Liver (tissue), 9 donors: ENCODE results near the gene HAND1. TPM values are rescaled to one million over a fixed set of nuclear protein-coding genes. Genes with fewer than 3 reads are reported as not detected.

ENCODE experiments used
- DNase-seq: peaks from one replicate; pipeline ENCODE4 v3.0.0-alpha.2; 2017; ENCODE audit warnings: low spot score
- H3K27ac ChIP-seq, 2 donors: one replicate each; pipeline ENCODE4 v1.7.0; 2013; ENCODE audit warnings: inconsistent platforms in 2 of 2, low read length in 2 of 2, control low read depth in 1 of 2, low read depth in 1 of 2, mild to moderate bottlenecking in 1 of 2
- H3K27me3 ChIP-seq, 4 donors: one replicate each; pipeline versions ENCODE4 v1.6.1 to v1.7.0; 2013; ENCODE audit warnings: low read length in 3 of 4, inconsistent platforms in 1 of 4, mild to moderate bottlenecking in 1 of 4, moderate library complexity in 1 of 4; ENCODE audit not compliant: control insufficient read depth in 4 of 4, insufficient read depth in 4 of 4
- H3K36me3 ChIP-seq, 4 donors: one replicate each; pipeline versions ENCODE4 v1.6.1 to v1.7.0; 2013; ENCODE audit warnings: low read length in 3 of 4, mild to moderate bottlenecking in 3 of 4, low read depth in 1 of 4, moderate library complexity in 1 of 4; ENCODE audit not compliant: control insufficient read depth in 4 of 4, insufficient read depth in 3 of 4
- H3K4me1 ChIP-seq, 4 donors: one replicate each; pipeline versions ENCODE4 v1.6.1 to v1.7.0; 2013; ENCODE audit warnings: low read length in 3 of 4, mild to moderate bottlenecking in 3 of 4, moderate library complexity in 1 of 4; ENCODE audit not compliant: control insufficient read depth in 4 of 4, insufficient read depth in 4 of 4
- H3K4me3 ChIP-seq, 3 donors: one replicate each; pipeline versions ENCODE4 v1.6.1 to v1.7.0; 2013; ENCODE audit warnings: low read length in 3 of 3, control low read depth in 1 of 3, low read depth in 1 of 3, mild to moderate bottlenecking in 1 of 3
- H3K9ac ChIP-seq, 2 donors: one replicate each; pipeline ENCODE4 v1.7.0; 2013; ENCODE audit warnings: low read length in 2 of 2, mild to moderate bottlenecking in 2 of 2, moderate library complexity in 2 of 2, control low read depth in 1 of 2, low read depth in 1 of 2
- H3K9me3 ChIP-seq, 4 donors: one replicate each; pipeline versions ENCODE4 v1.6.1 to v1.7.0; 2013; ENCODE audit warnings: low read length in 3 of 4; ENCODE audit not compliant: control insufficient read depth in 4 of 4
- EGR1 ChIP-seq, 2 donors: IDR thresholded peaks; 2 replicates each; pipeline ENCODE4 v1.6.1; 2016 to 2018; ENCODE audit warnings: antibody characterized with exemption in 2 of 2, low read depth in 2 of 2
- FOXA2 ChIP-seq: IDR thresholded peaks from 2 replicates; pipeline ENCODE4 v1.6.1; 2016; ENCODE audit warnings: antibody characterized with exemption
- HNF4A ChIP-seq, 2 donors: conservative IDR thresholded peaks; 2 replicates each; pipeline ENCODE4 v1.6.1; 2016; ENCODE audit warnings: antibody characterized with exemption in 2 of 2, mild to moderate bottlenecking in 2 of 2
- HNF4G ChIP-seq: IDR thresholded peaks from 2 replicates; pipeline ENCODE4 v1.6.1; 2016; ENCODE audit warnings: antibody characterized with exemption
- JUND ChIP-seq, 2 donors: IDR thresholded peaks; 2 replicates each; pipeline ENCODE4 v1.6.1; 2016; ENCODE audit warnings: antibody characterized with exemption in 2 of 2
- NR2F2 ChIP-seq: IDR thresholded peaks from 2 replicates; pipeline ENCODE4 v1.6.1; 2016; ENCODE audit warnings: antibody characterized with exemption
- RAD21 ChIP-seq, 2 donors: IDR thresholded peaks; 2 replicates each; pipeline ENCODE4 v1.6.1; 2016; ENCODE audit warnings: antibody characterized with exemption in 2 of 2, mild to moderate bottlenecking in 2 of 2
- REST ChIP-seq: IDR thresholded peaks from 2 replicates; pipeline ENCODE4 v1.6.1; 2016; ENCODE audit warnings: antibody characterized with exemption, mild to moderate bottlenecking
- RXRA ChIP-seq, 2 donors: IDR thresholded peaks; 2 replicates each; pipeline ENCODE4 v1.6.1; 2017 to 2018; ENCODE audit warnings: antibody characterized with exemption in 2 of 2, mild to moderate bottlenecking in 1 of 2
- SP1 ChIP-seq: IDR thresholded peaks from 2 replicates; pipeline ENCODE4 v1.6.1; 2018; ENCODE audit warnings: antibody characterized with exemption, mild to moderate bottlenecking
- TAF1 ChIP-seq: conservative IDR thresholded peaks from 2 replicates; pipeline ENCODE4 v1.6.1; 2016; ENCODE audit warnings: antibody characterized with exemption, mild to moderate bottlenecking
- YY1 ChIP-seq: IDR thresholded peaks from 2 replicates; pipeline ENCODE4 v1.6.1; 2016; ENCODE audit warnings: antibody characterized with exemption, mild to moderate bottlenecking
- WGBS: extraction: QIAGEN DNeasy Blood & Tissue Kit; methylation state at CpG from one replicate; pipeline ENCODE4 v1.1.7; 2013; 5-methylcytosine and 5-hydroxymethylcytosine counted together
- polyA plus RNA-seq, 2 donors: library from polyadenylated mRNA; stranded (reverse) in 1 of 2; unstranded in 1 of 2; fragments of 200-250 nt in 1 of 2; fragments of >200 nt in 1 of 2; fragmentation: Nextera tagmentation in 1 of 2; extraction: Ambion mirVana in 1 of 2; gene quantifications; one replicate each; pipeline versions ENCODE4 v1.2.1 to v1.2.3, GENCODE V29; 2013 to 2015
- total RNA-seq, 2 donors: library from RNA; depleted of rRNA; stranded (reverse); fragments of >200 nt; gene quantifications; one replicate each; pipeline ENCODE4 v1.2.3, GENCODE V29; 2014
- TF ChIP-seq, protein P1 (sequence below): IDR thresholded peaks from 2 replicates; pipeline ENCODE4 v1.6.1; 2016; ENCODE audit warnings: antibody characterized with exemption
- TF ChIP-seq, protein P2 (sequence below): fragments of 150-350 bp; IDR thresholded peaks from 2 replicates; pipeline ENCODE4 v1.5.1; 2017; ENCODE audit warnings: improper control_type of control experiment, low read depth, low read length; ENCODE audit not compliant: missing input control
- TF ChIP-seq, protein P3 (sequence below): IDR thresholded peaks from 2 replicates; pipeline ENCODE4 v1.6.1; 2016; ENCODE audit warnings: antibody characterized with exemption
- donor health status: healthy.
- donor health status: healthy.
- donor health status: healthy.
- donor health status: healthy.
- donor health status: healthy.

HAND1 gene
- total and polyA plus RNA-seq, 4 donors: not detected

GRCh38 chr5:154498591-154498990 is 20.6 kb upstream of the HAND1 start:
- peaks cover 0 to 3% (median 2%) of the 10 kb centered on the region in 4 donors for H3K27me3 ChIP-seq
- H3K4me1 ChIP-seq: no peaks in the 10 kb centered on the region
- 82% methylated on average over 1 of the region's 1 CpG for WGBS

More at GRCh38 chr5:154498591-154498990, 20.6 kb upstream of the HAND1 start:
- Histone ChIP-seq H3K27ac (no peak overlapping the region), H3K4me3 (no peak overlapping the region), H3K36me3 (no peaks in the 10 kb centered on the region), H3K9me3 (peaks cover 0 to 2% (median 0%) of the 10 kb centered on the region in 4 donors), H3K9ac (no peak overlapping the region)
- no peak for DNase-seq
- TF ChIP-seq JUND (IDR thresholded peaks at IDR 0.05): no peak
- TF ChIP-seq HNF4G: no peak
- no peak for TF ChIP-seq RAD21 (IDR thresholded peaks at IDR 0.05)
- no peak for TF ChIP-seq TAF1
- TF ChIP-seq, protein P1, sequence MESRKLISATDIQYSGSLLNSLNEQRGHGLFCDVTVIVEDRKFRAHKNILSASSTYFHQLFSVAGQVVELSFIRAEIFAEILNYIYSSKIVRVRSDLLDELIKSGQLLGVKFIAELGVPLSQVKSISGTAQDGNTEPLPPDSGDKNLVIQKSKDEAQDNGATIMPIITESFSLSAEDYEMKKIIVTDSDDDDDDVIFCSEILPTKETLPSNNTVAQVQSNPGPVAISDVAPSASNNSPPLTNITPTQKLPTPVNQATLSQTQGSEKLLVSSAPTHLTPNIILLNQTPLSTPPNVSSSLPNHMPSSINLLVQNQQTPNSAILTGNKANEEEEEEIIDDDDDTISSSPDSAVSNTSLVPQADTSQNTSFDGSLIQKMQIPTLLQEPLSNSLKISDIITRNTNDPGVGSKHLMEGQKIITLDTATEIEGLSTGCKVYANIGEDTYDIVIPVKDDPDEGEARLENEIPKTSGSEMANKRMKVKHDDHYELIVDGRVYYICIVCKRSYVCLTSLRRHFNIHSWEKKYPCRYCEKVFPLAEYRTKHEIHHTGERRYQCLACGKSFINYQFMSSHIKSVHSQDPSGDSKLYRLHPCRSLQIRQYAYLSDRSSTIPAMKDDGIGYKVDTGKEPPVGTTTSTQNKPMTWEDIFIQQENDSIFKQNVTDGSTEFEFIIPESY: no peak
- no peak for TF ChIP-seq EGR1 (IDR thresholded peaks at IDR 0.05; ENCODE audit: low read depth in 2 of 2)
- no peak for TF ChIP-seq RXRA (IDR thresholded peaks at IDR 0.05)
- no peak for TF ChIP-seq FOXA2
- TF ChIP-seq NR2F2: no peak
- TF ChIP-seq HNF4A (conservative IDR thresholded peaks at IDR 0.05): no peak
- TF ChIP-seq SP1: no peak
- TF ChIP-seq, protein P2, sequence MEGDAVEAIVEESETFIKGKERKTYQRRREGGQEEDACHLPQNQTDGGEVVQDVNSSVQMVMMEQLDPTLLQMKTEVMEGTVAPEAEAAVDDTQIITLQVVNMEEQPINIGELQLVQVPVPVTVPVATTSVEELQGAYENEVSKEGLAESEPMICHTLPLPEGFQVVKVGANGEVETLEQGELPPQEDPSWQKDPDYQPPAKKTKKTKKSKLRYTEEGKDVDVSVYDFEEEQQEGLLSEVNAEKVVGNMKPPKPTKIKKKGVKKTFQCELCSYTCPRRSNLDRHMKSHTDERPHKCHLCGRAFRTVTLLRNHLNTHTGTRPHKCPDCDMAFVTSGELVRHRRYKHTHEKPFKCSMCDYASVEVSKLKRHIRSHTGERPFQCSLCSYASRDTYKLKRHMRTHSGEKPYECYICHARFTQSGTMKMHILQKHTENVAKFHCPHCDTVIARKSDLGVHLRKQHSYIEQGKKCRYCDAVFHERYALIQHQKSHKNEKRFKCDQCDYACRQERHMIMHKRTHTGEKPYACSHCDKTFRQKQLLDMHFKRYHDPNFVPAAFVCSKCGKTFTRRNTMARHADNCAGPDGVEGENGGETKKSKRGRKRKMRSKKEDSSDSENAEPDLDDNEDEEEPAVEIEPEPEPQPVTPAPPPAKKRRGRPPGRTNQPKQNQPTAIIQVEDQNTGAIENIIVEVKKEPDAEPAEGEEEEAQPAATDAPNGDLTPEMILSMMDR: no peak
- TF ChIP-seq, protein P3, sequence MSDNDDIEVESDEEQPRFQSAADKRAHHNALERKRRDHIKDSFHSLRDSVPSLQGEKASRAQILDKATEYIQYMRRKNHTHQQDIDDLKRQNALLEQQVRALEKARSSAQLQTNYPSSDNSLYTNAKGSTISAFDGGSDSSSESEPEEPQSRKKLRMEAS: no peak
- TF ChIP-seq REST: no peak
- no peak for TF ChIP-seq YY1
